PC-3 (cell line): ENCODE data around the gene OR3A2. TPM values are rescaled to one million over a fixed set of nuclear protein-coding genes. Genes with fewer than 3 reads are reported as not detected.
"Not testable (repeated sequence)": the region's sequence is repeated elsewhere in the genome, so short reads cannot be mapped to it uniquely, and the experiment has no call there.

ENCODE experiments used
- ATAC-seq: fragments of 200-7000 bp; cut with Tn5 transposase; 2 replicates; pipeline ENCODE4 v1.9.1; 2020; ENCODE audit warnings: mild to moderate bottlenecking, moderate library complexity
- BruUV-seq: library from RNA; stranded (reverse); fragments of 400-500 nt; replicated peaks from 2 replicates; lab custom pipeline; 2021; lab: Mats Ljungman, UMichigan
- CTCF ChIA-PET: fragments of 300-600 bp; sonication (Branson Sonifier 250); formaldehyde crosslinking; loops from one replicate; lab custom pipeline; 2022; ENCODE audit warnings: antibody characterized with exemption; lab: Charles Lee
- POLR2A ChIA-PET: fragments of 300-600 bp; sonication (Branson Sonifier 250); formaldehyde crosslinking; loops from one replicate; lab custom pipeline; 2022; ENCODE audit warnings: antibody characterized with exemption; ENCODE audit not compliant: unreplicated experiment; lab: Charles Lee
- DNase-seq: peaks from one replicate; pipeline ENCODE4 v3.0.0-alpha.2; 2015
- H2AFZ ChIP-seq: fragments of 300-600 bp; sonication (generic); 2 replicates; pipeline ENCODE4 v1.6.0; 2016; ENCODE audit warnings: antibody characterized with exemption, low read length
- H3F3A ChIP-seq: fragments of 300-600 bp; sonication (generic); one replicate; pipeline ENCODE4 v1.6.0; 2017; ENCODE audit warnings: antibody characterized with exemption, low read length, control low read depth, mild to moderate bottlenecking; ENCODE audit not compliant: unreplicated experiment
- H3K27ac ChIP-seq: fragments of 300-600 bp; sonication (generic); 2 replicates; pipeline ENCODE4 v1.5.1; 2016; ENCODE audit warnings: mild to moderate bottlenecking, low read length
- H3K27me3 ChIP-seq: fragments of 300-600 bp; sonication (generic); 2 replicates; pipeline ENCODE4 v1.6.1; 2016; ENCODE audit warnings: low read length, mixed read lengths
- H3K36me3 ChIP-seq: fragments of 300-600 bp; sonication (generic); 2 replicates; pipeline ENCODE4 v1.6.1; 2016; ENCODE audit warnings: low read depth, mixed run types, low read length, mixed read lengths
- H3K4me1 ChIP-seq: fragments of 300-600 bp; sonication (generic); 2 replicates; pipeline ENCODE4 v1.5.1; 2016; ENCODE audit warnings: low read length; ENCODE audit not compliant: insufficient read depth
- H3K4me2 ChIP-seq: fragments of 300-600 bp; sonication (generic); 2 replicates; pipeline ENCODE4 v1.6.0; 2016; ENCODE audit warnings: low read length
- H3K4me3 ChIP-seq: fragments of 300-600 bp; sonication (generic); 2 replicates; pipeline ENCODE4 v1.5.1; 2016; ENCODE audit warnings: mild to moderate bottlenecking, low read length, mixed read lengths
- H3K79me2 ChIP-seq: fragments of 300-600 bp; sonication (generic); 2 replicates; pipeline ENCODE4 v1.6.1; 2017; ENCODE audit warnings: low read length, mixed read lengths
- H3K9ac ChIP-seq: fragments of 300-600 bp; sonication (generic); 2 replicates; pipeline ENCODE4 v1.6.0; 2016; ENCODE audit warnings: mild to moderate bottlenecking, low read length
- H3K9me2 ChIP-seq: fragments of 300-600 bp; sonication (generic); replicated peaks from 2 replicates; pipeline ENCODE4 v1.6.1; 2016; ENCODE audit warnings: mixed run types, low read length, mixed read lengths
- H3K9me3 ChIP-seq: fragments of 300-600 bp; sonication (generic); 2 replicates; pipeline ENCODE4 v1.6.1; 2016; ENCODE audit warnings: low read length, mixed read lengths
- H4K20me1 ChIP-seq: fragments of 300-600 bp; sonication (generic); 2 replicates; pipeline ENCODE4 v1.6.1; 2016; ENCODE audit warnings: low read length, mixed read lengths
- CTCF ChIP-seq: fragments of 300-600 bp; sonication (generic); conservative IDR thresholded peaks from 2 replicates; pipeline ENCODE4 v1.5.1; 2017; ENCODE audit warnings: antibody characterized with exemption, low read depth, mild to moderate bottlenecking, low read length
- EZH2 ChIP-seq: fragments of 300-600 bp; sonication (generic); IDR thresholded peaks from one replicate; pipeline ENCODE4 v1.6.1; 2017; ENCODE audit warnings: antibody characterized with exemption, mild to moderate bottlenecking, low read length; ENCODE audit not compliant: unreplicated experiment
- EZH2phosphoT487 ChIP-seq: fragments of 300-600 bp; sonication (generic); IDR thresholded peaks from 2 replicates; pipeline ENCODE4 v1.6.1; 2018; ENCODE audit warnings: mild to moderate bottlenecking, antibody characterized with exemption, low read length, borderline replicate concordance
- intact Hi-C: fragments of 100-400 bp; cut with micrococcal nuclease; formaldehyde crosslinking; loops from 2 replicates; pipeline ENCODE4 v1.9.0; 2023
- total RNA-seq: library from RNA; depleted of rRNA; stranded (reverse); fragments of >200 nt; gene quantifications from 2 replicates; pipeline ENCODE4 v1.2.3, GENCODE V29; 2014

Gene OR3A2
- total RNA-seq, 1 experiment from 2014 or later: not detected

DNA sequence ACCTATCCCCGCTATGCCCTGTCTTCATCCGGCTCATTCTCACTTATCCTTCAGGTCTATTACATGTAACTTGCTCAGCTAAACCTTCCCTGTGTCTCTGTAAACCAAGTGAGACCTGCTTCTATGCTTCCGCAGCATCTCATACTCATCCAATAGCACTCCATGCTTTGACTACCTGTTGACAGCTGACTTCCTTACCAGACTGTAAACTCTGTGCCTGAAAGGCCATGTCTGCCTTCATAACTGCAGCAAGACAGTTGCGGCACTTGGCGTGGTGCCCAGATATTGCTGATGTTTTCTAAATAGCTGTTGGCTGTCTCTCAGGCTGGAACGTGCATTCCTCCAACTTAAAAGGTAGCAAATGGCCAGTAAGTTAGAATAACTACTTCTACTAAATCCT is 13.9 kb upstream of the OR3A2 start:
- no peak overlapping the region for H3K4me2 ChIP-seq
- ChIA-PET CTCF (no interaction called here), POLR2A (no interaction called here)
- H3K27me3 ChIP-seq: peaks cover 6% of the 10 kb centered on the region; the same call in 1 of the 2 replicates
- no peaks in the 10 kb centered on the region for H3K79me2 ChIP-seq
- H3K9me2 ChIP-seq: no peaks in the 10 kb centered on the region
- H3K9ac ChIP-seq: no peak overlapping the region
- no peak overlapping the region for H3K27ac ChIP-seq
- DNase-seq (no peak), ATAC-seq (no peak)
- no peak overlapping the region for H3K4me3 ChIP-seq
- no TSS peak for BruUV-seq
- TF ChIP-seq EZH2: no peak
- TF ChIP-seq CTCF: no peak
- TF ChIP-seq EZH2phosphoT487: no peak
- no peaks in the 10 kb centered on the region for H4K20me1 ChIP-seq
- H3K36me3 ChIP-seq: no peaks in the 10 kb centered on the region
- no peaks in the 10 kb centered on the region for H3K4me1 ChIP-seq
- intact Hi-C loops: no loop called here
- H3F3A ChIP-seq: no peaks in the 10 kb centered on the region
- H2AFZ ChIP-seq: no peak overlapping the region
- H3K9me3 ChIP-seq: no peaks in the 10 kb centered on the region

- Histone ChIP-seq H3K27ac (no peak within 1 kb of the TSS), H3K4me2 (no peak within 1 kb of the TSS), H3K9me2 (no peaks in the 10 kb centered on the region), H3K4me1 (no peaks in the 10 kb centered on the region), H2AFZ (no peak within 1 kb of the TSS), H3K9ac (no peak within 1 kb of the TSS), H3K79me2 (no peaks in the 10 kb centered on the region), H3F3A (no peaks in the 10 kb centered on the region), H3K9me3 (no peaks in the 10 kb centered on the region), H3K36me3 (no peaks in the 10 kb centered on the region), H3K4me3 (no peak within 1 kb of the TSS), H3K27me3 (peaks cover 6% of the 10 kb centered on the region; the same call in 1 of the 2 replicates), H4K20me1 (no peaks in the 10 kb centered on the region)
- no peak for TF ChIP-seq CTCF
- no peak for TF ChIP-seq EZH2phosphoT487
- TF ChIP-seq EZH2: no peak
- intact Hi-C loops: no loop called here
- BruUV-seq: no TSS peak
- no peak for ATAC-seq
- POLR2A ChIA-PET: no interaction called here
- CTCF ChIA-PET: no interaction called here
- no peak for DNase-seq
Measured at GRCh38 chr17:3398310-3398709, 12.2 kb upstream of the OR3A2 start, which contains the start of gene OR1E1. Gene OR1E1, minus strand, starts transcription at chr17:3398410. Its CDS starts 0 bp downstream, at chr17:3398410.

DNA sequence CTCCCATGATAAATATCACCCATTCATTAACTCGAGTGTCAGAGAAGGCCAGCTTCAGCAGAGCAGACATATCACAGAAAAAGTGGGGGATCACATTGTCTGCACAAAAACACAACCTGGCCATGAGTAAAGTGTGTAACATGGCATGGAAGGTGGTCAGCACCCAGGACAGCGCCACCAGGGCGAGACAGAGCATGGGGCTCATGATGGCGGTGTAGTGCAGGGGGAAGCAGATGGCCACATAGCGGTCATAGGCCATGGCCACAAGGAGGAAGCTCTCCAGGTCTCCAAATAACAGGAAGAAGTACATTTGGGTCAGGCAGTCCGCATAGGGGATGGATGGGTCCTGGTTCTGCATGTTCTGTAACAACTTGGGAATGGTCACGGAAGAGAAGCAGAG is 11.7 kb upstream of the OR3A2 start:
- H3K9ac ChIP-seq, CTCF ChIA-PET, H3K4me1 ChIP-seq, H2AFZ ChIP-seq, H3F3A ChIP-seq, H3K9me2 ChIP-seq, H3K27me3 ChIP-seq, POLR2A ChIA-PET, H4K20me1 ChIP-seq, ATAC-seq, H3K4me2 ChIP-seq, H3K79me2 ChIP-seq, H3K36me3 ChIP-seq, BruUV-seq, H3K9me3 ChIP-seq, DNase-seq, intact Hi-C loops, H3K27ac ChIP-seq, H3K4me3 ChIP-seq: not testable (repeated sequence)
